Fibroblast of villous mesenchyme (primary cell): ENCODE data around the gene BARX2. TPM values are rescaled to one million over a fixed set of nuclear protein-coding genes. Genes with fewer than 3 reads are reported as not detected.

Experiments
- DNase-seq: peaks from one replicate; pipeline ENCODE4 v3.0.0-alpha.2; 2010; ENCODE audit warnings: low read depth
- H3K4me3 ChIP-seq: 2 replicates; pipeline ENCODE4 v1.5.1; 2011; ENCODE audit warnings: low read depth, mild to moderate bottlenecking, low read length
- CTCF ChIP-seq: IDR thresholded peaks from 2 replicates; pipeline ENCODE4 v1.5.1; 2012; ENCODE audit warnings: low read depth, mild to moderate bottlenecking, low read length; ENCODE audit not compliant: insufficient read depth
- total RNA-seq: library from RNA; depleted of rRNA; stranded (reverse); fragments of >200 nt; gene quantifications from 2 replicates; pipeline ENCODE4 v1.2.3, GENCODE V29; 2012

BARX2 gene
- total RNA-seq, 1 donor, result not detected

DNA sequence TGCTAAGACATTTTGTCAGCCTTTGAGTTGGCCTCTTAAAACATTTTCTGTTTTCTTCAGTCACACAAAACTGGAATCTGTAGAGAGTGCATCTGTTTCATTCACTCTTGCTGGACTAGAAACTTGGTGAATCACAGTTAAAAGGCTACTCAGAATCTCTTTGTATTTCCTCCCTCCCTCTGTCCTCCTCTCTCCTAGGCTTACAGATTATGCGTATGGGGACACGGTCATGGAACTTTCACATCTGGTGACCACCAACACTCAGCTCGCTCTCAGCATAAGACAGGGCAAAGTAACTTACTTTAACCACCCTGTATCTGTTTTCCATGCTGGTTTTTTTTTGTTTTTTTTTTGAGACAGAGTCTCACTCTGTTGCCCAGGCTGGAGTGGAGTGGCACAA, 50.4 kb downstream of the BARX2 start:
- DNase-seq, result no peak
- TF ChIP-seq CTCF, result no peak
- no peak overlapping the region for H3K4me3 ChIP-seq

- no peak for DNase-seq
- H3K4me3 ChIP-seq, result no peak overlapping the region
- no peak for TF ChIP-seq CTCF
Observed at GRCh38 chr11:129426776-129427175, 51.1 kb downstream of the BARX2 start.

DNA sequence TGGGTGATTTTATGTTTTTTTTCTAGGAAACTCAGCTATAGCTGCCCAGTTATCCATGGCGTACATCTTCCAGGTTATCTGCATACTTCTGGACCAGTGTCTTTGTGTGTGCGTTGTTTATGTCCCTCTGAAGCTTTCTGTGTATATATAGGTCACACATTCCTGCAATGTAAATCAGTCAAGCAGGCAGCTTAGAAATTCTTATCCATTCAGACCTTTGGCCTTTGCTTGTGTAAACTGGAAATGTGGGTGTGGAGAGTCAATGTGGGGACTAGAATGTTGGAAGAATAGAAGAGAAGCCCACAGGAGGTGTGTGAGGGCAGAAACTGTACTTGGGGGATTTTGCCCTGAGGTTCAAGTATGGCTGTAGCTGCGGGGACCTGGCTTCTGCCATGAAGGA, 51.7 kb downstream of the BARX2 start:
- no peak overlapping the region for H3K4me3 ChIP-seq
- no peak for DNase-seq
- no peak for TF ChIP-seq CTCF

DNA sequence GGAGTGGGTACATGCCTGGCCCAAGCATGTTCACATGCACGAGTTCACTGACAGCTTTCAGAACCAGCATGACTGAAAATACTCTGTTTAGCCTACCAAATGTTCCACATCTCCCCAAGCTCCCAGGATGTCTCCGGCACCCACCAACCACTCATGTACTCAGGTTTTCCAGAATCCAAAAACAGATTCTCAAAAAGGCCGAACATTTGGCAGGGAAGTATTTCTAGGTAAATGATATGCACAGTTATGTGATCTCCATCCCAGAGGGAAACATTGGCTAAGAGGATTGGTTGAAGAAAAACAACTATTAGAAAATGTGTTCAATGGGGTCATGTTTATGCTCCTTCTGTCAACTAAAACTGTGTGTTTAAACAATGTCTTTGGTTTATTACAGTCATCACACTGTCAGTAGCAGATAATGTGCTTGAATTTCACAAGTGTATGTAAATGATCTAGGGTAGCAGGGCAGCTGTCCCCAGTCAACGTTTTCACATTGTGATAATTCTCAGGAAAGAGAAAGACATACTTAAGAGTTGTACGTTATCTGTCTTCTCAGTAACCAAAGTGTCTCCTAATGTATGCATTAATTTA, 52.3 kb downstream of the BARX2 start:
- DNase-seq, result no peak
- no peak overlapping the region for H3K4me3 ChIP-seq
- no peak for TF ChIP-seq CTCF

GRCh38 chr11:129428557-129428956, 52.9 kb downstream of the BARX2 start:
- no peak for DNase-seq
- no peak overlapping the region for H3K4me3 ChIP-seq
- TF ChIP-seq CTCF, result no peak

DNA sequence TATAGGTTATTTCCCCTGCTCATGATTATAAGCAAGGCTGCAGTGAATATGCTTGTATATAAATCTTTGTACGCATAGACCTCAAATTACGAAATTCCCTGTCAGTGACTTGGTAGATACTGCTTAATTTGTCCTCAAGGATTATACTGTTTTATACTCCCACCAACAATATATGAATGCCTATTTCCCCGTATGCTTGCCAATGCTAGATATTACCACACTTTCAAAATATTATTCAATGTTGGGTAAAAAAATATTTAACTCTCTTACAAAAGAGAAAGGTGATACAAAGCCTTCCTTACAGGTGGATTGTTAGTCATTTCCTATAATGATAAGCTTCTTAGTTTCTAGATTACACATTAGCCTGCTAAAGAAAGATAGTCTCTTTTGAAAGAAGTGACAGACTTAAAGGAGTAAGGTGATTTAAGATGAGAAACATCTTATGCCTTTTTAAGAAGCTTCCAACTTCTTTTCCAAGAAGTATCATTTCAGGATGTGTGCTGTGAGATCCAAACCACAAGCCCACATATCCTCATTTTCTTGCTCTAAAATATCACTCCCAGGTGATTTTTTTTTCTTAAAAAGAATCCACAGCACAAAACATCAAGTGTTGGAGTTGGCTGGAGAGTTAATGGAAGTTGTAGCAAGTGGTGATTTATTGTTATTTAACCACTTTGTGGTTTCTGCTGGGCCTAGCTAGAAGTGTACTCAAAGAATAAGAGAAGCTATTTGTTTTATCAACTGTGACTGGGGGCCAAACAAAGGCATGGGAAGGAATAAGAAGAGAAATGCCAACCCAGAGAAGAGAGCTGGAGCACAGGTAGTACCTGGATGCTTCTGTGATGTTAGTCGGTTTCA, 59.2 kb downstream of the BARX2 start:
- DNase-seq, result no peak
- H3K4me3 ChIP-seq, result no peak overlapping the region
- no peak for TF ChIP-seq CTCF
